ENCODE measurements around the gene WDFY2. TPM values are rescaled to one million over a fixed set of nuclear protein-coding genes. Genes with fewer than 3 reads are reported as not detected.

WDFY2 gene
- total RNA-seq, 4 donors from 2014 or later, result 17.6 to 36.4 (median 22.0) TPM

DNA sequence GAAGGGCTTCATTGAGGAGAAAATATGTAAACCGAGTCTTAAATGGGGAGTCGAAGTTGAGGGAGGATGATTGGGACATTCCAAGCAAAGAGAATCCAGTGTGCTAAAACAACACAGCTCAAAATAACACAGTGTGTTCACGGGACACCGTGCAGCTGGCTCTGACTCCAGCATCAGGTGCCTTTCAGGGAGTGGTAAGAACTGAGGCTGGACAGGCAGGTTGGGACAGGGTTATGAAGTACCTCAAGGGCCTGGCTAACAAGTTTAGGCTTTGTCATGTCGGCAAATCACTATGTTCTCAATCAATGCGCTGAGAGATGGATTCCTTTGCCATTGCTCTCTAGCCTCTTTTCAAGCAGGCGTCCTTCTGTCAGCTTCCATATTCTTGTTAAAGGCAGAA, 27.5 kb upstream of the WDFY2 start:
- no peak for TF ChIP-seq CTCF (IDR thresholded peaks at IDR 0.05; ENCODE audit: low read depth)

GRCh38 chr13:51557438-51557837, 26.8 kb upstream of the WDFY2 start:
- no peak for TF ChIP-seq CTCF (IDR thresholded peaks at IDR 0.05; ENCODE audit: low read depth)

- no peak for TF ChIP-seq CTCF (IDR thresholded peaks at IDR 0.05; ENCODE audit: low read depth)
Observed at GRCh38 chr13:51557875-51558612, 26.2 kb upstream of the WDFY2 start.

- no peak for TF ChIP-seq CTCF (IDR thresholded peaks at IDR 0.05; ENCODE audit: low read depth)
Observed at GRCh38 chr13:51559946-51560735, 24.1 kb upstream of the WDFY2 start.

GRCh38 chr13:51562011-51562671, 22.1 kb upstream of the WDFY2 start:
- no peak for TF ChIP-seq CTCF (IDR thresholded peaks at IDR 0.05; ENCODE audit: low read depth)

- no peak for TF ChIP-seq CTCF (IDR thresholded peaks at IDR 0.05; ENCODE audit: low read depth)
Observed at GRCh38 chr13:51564252-51564651, 20.0 kb upstream of the WDFY2 start.

GRCh38 chr13:51564671-51565070, 19.6 kb upstream of the WDFY2 start:
- TF ChIP-seq CTCF (IDR thresholded peaks at IDR 0.05; ENCODE audit: low read depth), result no peak

Data from subcutaneous adipose tissue (tissue), 4 donors.